Measurements from ENCODE around the gene BRCA1. TPM values are rescaled to one million over a fixed set of nuclear protein-coding genes. Genes with fewer than 3 reads are reported as not detected.
"Not testable (repeated sequence)": the region's sequence is repeated elsewhere in the genome, so short reads cannot be mapped to it uniquely, and the experiment has no call there.

BRCA1 gene
- 6.8 TPM for total RNA-seq
- long read RNA-seq, full-length matches to known transcripts, result 4 of 11 reads
- long read RNA-seq, partial matches to known transcripts, result 0 of 11 reads
- long read RNA-seq, other reads (novel, unspliced or antisense), result 7 of 11 reads

GRCh38 chr17:43125133-43125966 lies at the start of gene BRCA1:
Gene BRCA1, minus strand, starts transcription at chr17:43125364. Its CDS starts 1,268 bp downstream, at chr17:43124096.
- intact Hi-C loops (cut with micrococcal nuclease), result no loop called here
- ATAC-seq (peak; percentile 99), DNase-seq (peak; percentile 89)

GRCh38 chr17:43171586-43172487 lies 46.7 kb upstream of the BRCA1 start:
- no peak for DNase-seq
- intact Hi-C loops (cut with micrococcal nuclease), result no loop called here
- ATAC-seq, result no peak

GRCh38 chr17:43170766-43171585 lies 45.8 kb upstream of the BRCA1 start, which contains the start of gene NBR1:
Gene NBR1, plus strand, starts transcription at chr17:43171214. Its CDS starts 4,586 bp downstream, at chr17:43175800.
- peak; percentile 93 for DNase-seq
- intact Hi-C loops (cut with micrococcal nuclease), result no loop called here
- ATAC-seq, result peak; percentile 93

- peak; percentile 88 for DNase-seq
- ATAC-seq, result peak; percentile 87
- intact Hi-C loops (cut with micrococcal nuclease), result no loop called here
Observed at GRCh38 chr17:43170140-43170765, 45.1 kb upstream of the BRCA1 start.

GRCh38 chr17:43169561-43170139 lies 44.5 kb upstream of the BRCA1 start:
- intact Hi-C loops (cut with micrococcal nuclease), result no loop called here
- ATAC-seq (peak; percentile 13), DNase-seq (peak; percentile 37)

GRCh38 chr17:43165971-43166370 lies 40.8 kb upstream of the BRCA1 start:
- ATAC-seq; DNase-seq; intact Hi-C loops (cut with micrococcal nuclease): not testable (repeated sequence)

- ATAC-seq; intact Hi-C loops (cut with micrococcal nuclease); DNase-seq: not testable (repeated sequence)
Observed at GRCh38 chr17:43159957-43160356, 34.8 kb upstream of the BRCA1 start.

GRCh38 chr17:43159232-43159631 lies 34.1 kb upstream of the BRCA1 start:
- DNase-seq; ATAC-seq; intact Hi-C loops (cut with micrococcal nuclease): not testable (repeated sequence)

GRCh38 chr17:43155666-43156065 lies 30.5 kb upstream of the BRCA1 start:
- ATAC-seq (no peak), DNase-seq (no peak)
- intact Hi-C loops (cut with micrococcal nuclease), result no loop called here

- ATAC-seq; intact Hi-C loops (cut with micrococcal nuclease): not testable (repeated sequence)
Observed at GRCh38 chr17:43153197-43153835, 28.2 kb upstream of the BRCA1 start.

GRCh38 chr17:43151880-43152456 lies 26.8 kb upstream of the BRCA1 start:
- ATAC-seq (no peak), DNase-seq (no peak)
- intact Hi-C loops (cut with micrococcal nuclease), result no loop called here

More at GRCh38 chr17:43153197-43153835, 28.2 kb upstream of the BRCA1 start:
- not testable (repeated sequence) for DNase-seq

GRCh38 chr17:43146649-43147048 lies 21.5 kb upstream of the BRCA1 start:
- DNase-seq, result no peak
- no peak for ATAC-seq
- intact Hi-C loops (cut with micrococcal nuclease), result no loop called here

GRCh38 chr17:43143201-43143600 lies 18.0 kb upstream of the BRCA1 start:
- ATAC-seq (no peak), DNase-seq (no peak)
- intact Hi-C loops (cut with micrococcal nuclease), result no loop called here

- no peak for ATAC-seq
- DNase-seq, result no peak
- intact Hi-C loops (cut with micrococcal nuclease), result no loop called here
Observed at GRCh38 chr17:43142153-43142552, 17.0 kb upstream of the BRCA1 start.

- intact Hi-C loops (cut with micrococcal nuclease), result no loop called here
- no peak for ATAC-seq
- no peak for DNase-seq
Observed at GRCh38 chr17:43140396-43141332, 15.5 kb upstream of the BRCA1 start.

- ATAC-seq; intact Hi-C loops (cut with micrococcal nuclease); DNase-seq: not testable (repeated sequence)
Observed at GRCh38 chr17:43138531-43138930, 13.4 kb upstream of the BRCA1 start.

All from left ventricle myocardium superior (tissue), 1 donor.